ENCODE data around the gene DCAF4. TPM values are rescaled to one million over a fixed set of nuclear protein-coding genes. Genes with fewer than 3 reads are reported as not detected.
"Not testable (repeated sequence)": the region's sequence is repeated elsewhere in the genome, so short reads cannot be mapped to it uniquely, and the experiment has no call there.

The DCAF4 gene
- total RNA-seq, 4 donors from 2014 or later: 11.2 to 49.5 (median 27.6) TPM

- no peak overlapping the region for H3K4me3 ChIP-seq
- no peak for TF ChIP-seq CTCF (IDR thresholded peaks at IDR 0.05)
- no peak for TF ChIP-seq POLR2A (IDR thresholded peaks at IDR 0.05)
- H3K36me3 ChIP-seq: peaks cover 0 to 50% (median 0%) of the 10 kb centered on the region in 3 donors
These were observed 19.2 kb downstream of the DCAF4 start for GRCh38 chr14:72945356-72946027.

DNA sequence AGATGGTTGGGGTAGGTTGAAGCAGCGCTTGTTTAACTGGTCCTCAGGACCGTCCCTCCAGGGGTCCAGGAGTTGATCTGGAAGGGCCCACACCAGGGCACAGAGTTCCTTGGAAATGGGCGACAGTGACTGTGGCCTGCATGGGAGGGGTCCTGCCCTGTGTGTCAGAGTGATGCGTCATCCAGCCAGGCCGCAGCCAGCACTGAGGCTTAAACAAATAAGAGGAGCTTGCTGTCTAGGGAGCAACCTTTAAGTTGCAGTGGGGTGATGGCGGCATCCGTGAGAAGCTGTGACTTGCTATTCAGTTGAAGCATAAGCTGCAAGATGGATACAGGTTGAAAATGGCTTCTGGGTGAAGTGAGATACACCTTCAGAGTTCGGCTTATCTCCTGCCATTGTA, 20.2 kb downstream of the DCAF4 start:
- Histone ChIP-seq H3K4me3 (no peak overlapping the region), H3K27ac (no peak overlapping the region), H3K4me1 (no peaks in the 10 kb centered on the region), H3K9me3 (no peaks in the 10 kb centered on the region), H3K36me3 (peaks cover 0 to 41% (median 0%) of the 10 kb centered on the region in 3 donors), H3K27me3 (no peaks in the 10 kb centered on the region)
- no peak for TF ChIP-seq CTCF (IDR thresholded peaks at IDR 0.05)
- TF ChIP-seq POLR2A (IDR thresholded peaks at IDR 0.05): no peak
- no peak for DNase-seq

More at GRCh38 chr14:72945356-72946027, 19.2 kb downstream of the DCAF4 start:
- Histone ChIP-seq H3K4me1 (no peaks in the 10 kb centered on the region), H3K9me3 (no peaks in the 10 kb centered on the region), H3K27ac (no peak overlapping the region), H3K27me3 (no peaks in the 10 kb centered on the region)
- no peak for DNase-seq

- no peaks in the 10 kb centered on the region for H3K27me3 ChIP-seq
- H3K9me3 ChIP-seq: no peaks in the 10 kb centered on the region
- H3K4me1 ChIP-seq: no peaks in the 10 kb centered on the region
- TF ChIP-seq CTCF (IDR thresholded peaks at IDR 0.05) (no peak), POLR2A (IDR thresholded peaks at IDR 0.05) (no peak)
- no peak for DNase-seq
- H3K4me3 ChIP-seq: no peak overlapping the region
- peaks cover 0 to 35% (median 0%) of the 10 kb centered on the region in 3 donors for H3K36me3 ChIP-seq
- H3K27ac ChIP-seq: no peak overlapping the region
These were observed 21.3 kb downstream of the DCAF4 start for GRCh38 chr14:72947366-72948160.

DNA sequence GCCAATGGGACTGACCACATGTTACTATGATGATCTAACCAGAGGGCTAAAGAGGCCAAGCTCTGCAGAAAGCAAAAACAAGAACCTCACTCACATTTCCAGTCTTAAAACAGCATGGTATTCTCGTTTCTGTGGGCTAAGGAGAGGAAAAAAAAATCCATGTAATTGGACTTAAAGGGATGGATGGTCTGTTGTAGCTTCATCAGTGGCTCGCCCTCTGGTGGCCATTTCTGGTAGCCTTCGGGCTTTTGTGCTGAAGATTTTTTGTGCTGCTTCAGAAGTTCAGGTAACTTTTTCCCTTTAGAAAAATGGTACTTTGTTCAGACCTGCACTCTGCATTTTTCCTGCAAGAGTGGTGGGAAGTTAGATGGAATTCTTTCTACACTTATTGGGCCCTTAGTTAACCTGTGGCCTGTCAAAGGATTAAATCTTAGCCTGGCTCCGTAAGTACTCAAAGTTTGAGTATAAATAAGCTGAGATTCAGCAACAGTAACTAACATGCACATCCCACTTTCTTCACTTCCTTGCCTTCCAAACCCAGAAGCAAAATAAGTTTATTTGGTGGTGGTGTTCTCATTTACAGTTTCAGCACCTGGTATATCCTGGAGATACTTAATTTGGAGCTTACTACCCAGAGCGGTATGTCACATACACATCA, 22.3 kb downstream of the DCAF4 start:
- TF ChIP-seq CTCF (IDR thresholded peaks at IDR 0.05) (peak; percentile 65 to 88 (median 80)), POLR2A (IDR thresholded peaks at IDR 0.05) (no peak)
- H3K9me3 ChIP-seq: no peaks in the 10 kb centered on the region
- H3K4me1 ChIP-seq: no peaks in the 10 kb centered on the region
- DNase-seq: peak; percentile 76 to 89 (median 77)
- no peaks in the 10 kb centered on the region for H3K27me3 ChIP-seq
- H3K36me3 ChIP-seq: peaks cover 0 to 24% (median 0%) of the 10 kb centered on the region in 3 donors
- no peak overlapping the region for H3K27ac ChIP-seq
- no peak overlapping the region for H3K4me3 ChIP-seq

DNA sequence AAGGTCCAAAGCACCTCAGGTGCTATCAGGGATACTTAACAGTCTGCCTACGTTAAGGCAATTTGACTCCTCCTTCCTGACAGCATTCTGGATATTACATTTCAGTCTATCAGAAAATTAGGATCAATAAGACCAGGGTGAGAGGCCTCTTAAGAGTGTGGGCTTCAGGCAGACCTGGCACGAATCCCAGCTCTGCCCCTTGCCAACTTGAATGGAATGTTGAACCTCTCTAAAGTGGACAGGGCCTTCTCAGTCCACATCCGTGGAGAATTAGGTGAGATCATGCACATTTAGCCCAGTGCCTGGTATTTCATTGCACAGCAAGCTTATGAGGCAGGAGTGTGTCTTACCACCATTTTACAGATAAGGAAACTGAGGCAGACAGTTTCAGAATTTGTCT, 25.9 kb downstream of the DCAF4 start:
- TF ChIP-seq CTCF (IDR thresholded peaks at IDR 0.05) (no peak), POLR2A (IDR thresholded peaks at IDR 0.05) (no peak)
- Histone ChIP-seq H3K4me1 (no peaks in the 10 kb centered on the region), H3K9me3 (no peaks in the 10 kb centered on the region), H3K36me3 (peaks cover 0 to 28% (median 0%) of the 10 kb centered on the region in 3 donors), H3K27me3 (no peaks in the 10 kb centered on the region), H3K4me3 (no peak overlapping the region), H3K27ac (no peak overlapping the region)
- no peak for DNase-seq

- peaks cover 0 to 47% (median 0%) of the 10 kb centered on the region in 3 donors for H3K36me3 ChIP-seq
These were observed 30.5 kb downstream of the DCAF4 start for GRCh38 chr14:72956741-72957140.

More at GRCh38 chr14:72956741-72957140, 30.5 kb downstream of the DCAF4 start:
- DNase-seq, H3K27ac ChIP-seq, H3K4me1 ChIP-seq, H3K27me3 ChIP-seq, H3K4me3 ChIP-seq, H3K9me3 ChIP-seq: not testable (repeated sequence)
